A673 (cell line): ENCODE measurements around the gene PTPMT1.

ENCODE experiments used
- CTCF ChIP-seq: fragments of 300-800, 200-600 bp; sonication (generic); conservative IDR thresholded peaks from 2 replicates; pipeline ENCODE4 v1.5.1; 2017; ENCODE audit warnings: low read depth, mild to moderate bottlenecking, antibody characterized with exemption, low read length, moderate library complexity, mixed read lengths
- EZH2 ChIP-seq: fragments of 200-600 bp; sonication (generic); IDR thresholded peaks from 2 replicates; pipeline ENCODE4 v1.6.1; 2017; ENCODE audit warnings: borderline replicate concordance, low read depth, mild to moderate bottlenecking, mixed read lengths, antibody characterized with exemption, low read length; ENCODE audit not compliant: poor library complexity, severe bottlenecking

DNA sequence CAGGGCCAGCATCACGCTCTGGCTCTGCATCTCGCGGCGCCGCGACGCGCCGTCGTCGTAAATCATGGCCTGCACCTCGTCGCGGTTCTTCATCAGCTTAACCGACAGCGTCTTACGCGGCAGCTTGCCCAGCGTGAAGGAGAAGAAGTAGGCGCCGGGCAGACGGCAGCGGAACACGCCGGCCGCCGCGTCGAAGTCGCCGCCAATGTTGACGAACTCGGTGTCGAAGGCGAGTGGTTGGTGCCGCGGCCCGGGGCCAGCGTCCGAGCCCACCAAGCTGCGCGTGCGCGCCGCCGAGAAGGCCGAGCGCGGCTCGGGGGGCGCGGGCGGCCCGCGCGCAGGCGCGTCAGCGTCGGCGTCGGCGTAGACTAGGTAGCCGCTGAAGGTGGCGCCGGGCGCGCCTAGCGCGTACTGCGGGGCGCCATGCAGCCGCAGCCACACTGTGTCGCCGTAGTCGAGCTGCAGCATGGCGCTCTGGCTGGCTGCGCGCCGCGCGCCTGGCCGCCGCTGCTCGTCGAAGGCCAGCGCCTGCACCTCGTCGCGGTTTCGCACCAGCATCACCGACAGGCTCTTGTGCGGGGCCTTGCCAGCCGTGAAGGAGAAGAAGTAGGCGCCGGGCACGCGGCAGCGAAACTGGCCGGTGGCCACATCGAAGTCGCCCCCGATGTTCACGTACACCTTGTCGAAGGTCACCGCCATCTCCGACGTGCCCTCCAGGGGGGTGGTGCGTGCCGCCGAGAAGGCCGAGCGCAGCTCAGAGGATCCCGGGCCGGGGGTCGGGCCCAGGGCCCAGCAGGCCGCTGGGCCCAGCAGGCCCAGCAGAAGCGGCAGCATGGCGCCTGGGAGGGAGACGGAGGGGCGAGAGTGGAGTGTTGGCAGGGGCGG, 24.8 kb downstream of the PTPMT1 start:
- TF ChIP-seq CTCF: no peak
- TF ChIP-seq EZH2: no peak
